OCI-LY7 (cell line): ENCODE results near the gene FOXL1. TPM values are rescaled to one million over a fixed set of nuclear protein-coding genes. Genes with fewer than 3 reads are reported as not detected.

Experiments
- BruUV-seq: library from RNA; stranded (reverse); fragments of 400-500 nt; replicated peaks from 2 replicates; lab custom pipeline; 2021; lab: Mats Ljungman, UMichigan
- CTCF ChIA-PET: fragments of 300-600 bp; sonication (Branson Sonifier 250); formaldehyde crosslinking; loops from one replicate; lab custom pipeline; 2022; ENCODE audit warnings: antibody characterized with exemption; ENCODE audit not compliant: unreplicated experiment; lab: Charles Lee
- POLR2A ChIA-PET: fragments of 300-600 bp; sonication (Branson Sonifier 250); formaldehyde crosslinking; loops from one replicate; lab custom pipeline; 2022; ENCODE audit warnings: antibody characterized with exemption; lab: Charles Lee
- DNase-seq: peaks from one replicate; pipeline ENCODE4 v3.0.0-alpha.2; 2015; ENCODE audit warnings: low spot score
- H2AFZ ChIP-seq: fragments of 200-600 bp; sonication (generic), shearing (Covaris generic); 2 replicates; pipeline ENCODE4 v1.6.1; 2014; ENCODE audit warnings: mild to moderate bottlenecking, antibody characterized with exemption, low read length, moderate library complexity
- H3K27ac ChIP-seq: fragments of 200-600 bp; sonication (generic); 2 replicates; pipeline ENCODE4 v1.5.1; 2014; ENCODE audit warnings: mixed run types, low read depth, mild to moderate bottlenecking, moderate library complexity, low read length, inconsistent platforms; ENCODE audit not compliant: poor library complexity, severe bottlenecking
- H3K36me3 ChIP-seq: fragments of 200-600 bp; sonication (generic); 2 replicates; pipeline ENCODE4 v1.6.1; 2014; ENCODE audit warnings: mild to moderate bottlenecking, antibody characterized with exemption, low read length, moderate library complexity, mixed read lengths; ENCODE audit not compliant: insufficient read depth
- H3K4me1 ChIP-seq: fragments of 200-600 bp; sonication (generic); 2 replicates; pipeline ENCODE4 v1.5.1; 2014; ENCODE audit warnings: mild to moderate bottlenecking, low read length; ENCODE audit not compliant: insufficient read depth, poor library complexity, severe bottlenecking
- H3K4me2 ChIP-seq: fragments of 200-600 bp; sonication (generic); 2 replicates; pipeline ENCODE4 v1.6.1; 2014; ENCODE audit warnings: mild to moderate bottlenecking, low read length
- H3K4me3 ChIP-seq: fragments of 200-600 bp; sonication (generic); 2 replicates; pipeline ENCODE4 v1.5.1; 2014; ENCODE audit warnings: mild to moderate bottlenecking, low read depth, low read length; ENCODE audit not compliant: poor library complexity, severe bottlenecking
- H3K79me2 ChIP-seq: fragments of 200-600 bp; sonication (generic); 2 replicates; pipeline ENCODE4 v1.6.1; 2016; ENCODE audit warnings: low read depth, mild to moderate bottlenecking, low read length, moderate library complexity, mixed read lengths; ENCODE audit not compliant: insufficient read depth
- H3K9me2 ChIP-seq: fragments of 200-600 bp; sonication (generic); 2 replicates; pipeline ENCODE4 v1.6.1; 2016; ENCODE audit warnings: mild to moderate bottlenecking, low read length, mixed read lengths; ENCODE audit not compliant: insufficient read depth
- H3K9me3 ChIP-seq: fragments of 200-600 bp; sonication (generic); 2 replicates; pipeline ENCODE4 v1.6.1; 2014; ENCODE audit warnings: mild to moderate bottlenecking, mixed run types, low read length, mixed read lengths
- H4K20me1 ChIP-seq: fragments of 200-600 bp; sonication (generic); 2 replicates; pipeline ENCODE4 v1.6.1; 2014; ENCODE audit warnings: mild to moderate bottlenecking, antibody characterized with exemption, low read length, moderate library complexity, mixed read lengths; ENCODE audit not compliant: insufficient read depth
- CTCF ChIP-seq: fragments of 200-600 bp; sonication (generic); conservative IDR thresholded peaks from 2 replicates; pipeline ENCODE4 v1.5.1; 2014; ENCODE audit warnings: mild to moderate bottlenecking, antibody characterized with exemption, low read length, moderate library complexity, mixed read lengths
- EZH2phosphoT487 ChIP-seq: fragments of 200-600 bp; sonication (generic); IDR thresholded peaks from 2 replicates; pipeline ENCODE4 v1.6.1; 2018; ENCODE audit warnings: low read depth, borderline replicate concordance, mild to moderate bottlenecking, mixed run types, antibody characterized with exemption, low read length, moderate library complexity, mixed read lengths
- intact Hi-C: fragments of 100-400 bp; cut with micrococcal nuclease; formaldehyde crosslinking; loops from one replicate; pipeline ENCODE4 v1.10.0; 2022; ENCODE audit not compliant: unreplicated experiment
- total RNA-seq, 2 experiments: library from RNA; depleted of rRNA in 1 of 2; stranded (reverse); fragments of >200 nt in 1 of 2; shearing (Covaris generic) in 1 of 2; gene quantifications; 2 replicates each; pipeline ENCODE4 v1.2.3, GENCODE V29; 2014 to 2022

FOXL1 gene
- total RNA-seq, 2 experiments from 2014 or later = 1.7 to 1.8 TPM

- Histone ChIP-seq H3K4me3 (no peak overlapping the region), H3K9me3 (no peaks in the 10 kb centered on the region), H4K20me1 (no peaks in the 10 kb centered on the region), H3K36me3 (no peaks in the 10 kb centered on the region), H2AFZ (no peak overlapping the region), H3K79me2 (no peaks in the 10 kb centered on the region), H3K27ac (no peak overlapping the region), H3K4me2 (no peak overlapping the region), H3K4me1 (peaks cover 5% of the 10 kb centered on the region), H3K9me2 (no peaks in the 10 kb centered on the region)
- CTCF ChIA-PET = no interaction called here
- no peak for DNase-seq
- intact Hi-C loops = no loop called here
- POLR2A ChIA-PET = no interaction called here
- no peak for TF ChIP-seq CTCF
- TF ChIP-seq EZH2phosphoT487 = no peak
- BruUV-seq = no TSS peak
These were observed 40.3 kb downstream of the FOXL1 start for GRCh38 chr16:86618431-86619238.

GRCh38 chr16:86619239-86619794, 41.0 kb downstream of the FOXL1 start:
- no peak for DNase-seq
- Histone ChIP-seq H3K4me1 (no peaks in the 10 kb centered on the region), H3K9me3 (no peaks in the 10 kb centered on the region), H3K4me2 (no peak overlapping the region), H3K9me2 (no peaks in the 10 kb centered on the region), H3K79me2 (no peaks in the 10 kb centered on the region), H3K36me3 (no peaks in the 10 kb centered on the region), H3K27ac (no peak overlapping the region), H2AFZ (no peak overlapping the region), H3K4me3 (no peak overlapping the region), H4K20me1 (no peaks in the 10 kb centered on the region)
- TF ChIP-seq EZH2phosphoT487 (no peak), CTCF (no peak)
- no TSS peak for BruUV-seq
- ChIA-PET CTCF (no interaction called here), POLR2A (no interaction called here)
- intact Hi-C loops = no loop called here

- Histone ChIP-seq H4K20me1 (no peaks in the 10 kb centered on the region), H3K79me2 (no peaks in the 10 kb centered on the region), H3K9me3 (no peaks in the 10 kb centered on the region), H3K4me1 (no peaks in the 10 kb centered on the region), H3K4me3 (no peak overlapping the region), H3K9me2 (no peaks in the 10 kb centered on the region), H3K4me2 (no peak overlapping the region), H2AFZ (no peak overlapping the region), H3K27ac (no peak overlapping the region), H3K36me3 (no peaks in the 10 kb centered on the region)
- intact Hi-C loops = no loop called here
- POLR2A ChIA-PET = no interaction called here
- CTCF ChIA-PET = no interaction called here
- DNase-seq = no peak
- TF ChIP-seq EZH2phosphoT487 (no peak), CTCF (no peak)
- no TSS peak for BruUV-seq
These were observed 41.8 kb downstream of the FOXL1 start for GRCh38 chr16:86620184-86620583.
